Adrenal gland (tissue), 12 donors: Measurements from ENCODE around the gene SMARCD3. TPM values are rescaled to one million over a fixed set of nuclear protein-coding genes. Genes with fewer than 3 reads are reported as not detected.

ENCODE experiments used
- DNase-seq, 7 donors: peaks; one replicate each; pipeline ENCODE4 v3.0.0-alpha.2; 2019 to 2020
- H3K27ac ChIP-seq, 5 donors: fragments of 200-600 bp; sonication (generic) in 4 of 5; 1 replicate in 3 of 5; 2 replicates in 2 of 5; pipeline versions ENCODE4 v1.5.1 to v1.8.0; 2016 to 2020; ENCODE audit warnings: mild to moderate bottlenecking in 1 of 5
- H3K27me3 ChIP-seq: fragments of 200-600 bp; 2 replicates; pipeline ENCODE4 v1.8.0; 2021
- H3K36me3 ChIP-seq, 2 donors: fragments of 200-600 bp; replicated peaks in 1 of 2; 1 replicate in 1 of 2; 2 replicates in 1 of 2; pipeline versions ENCODE4 v1.5.1 to v1.8.0; 2018 to 2022
- H3K4me1 ChIP-seq, 2 donors: fragments of 200-600 bp; replicated peaks in 1 of 2; 1 replicate in 1 of 2; 2 replicates in 1 of 2; pipeline versions ENCODE4 v1.5.1 to v1.8.0; 2018 to 2021
- H3K4me3 ChIP-seq, 4 donors: fragments of 200-600 bp; sonication (generic) in 3 of 4; one replicate each; pipeline ENCODE4 v1.5.1; 2016 to 2018
- H3K9me3 ChIP-seq, 3 donors: fragments of 200-600 bp; sonication (generic) in 1 of 3; replicated peaks in 1 of 3; 1 replicate in 2 of 3; 2 replicates in 1 of 3; pipeline versions ENCODE4 v1.5.1 to v1.8.0; 2016 to 2021
- CTCF ChIP-seq, 6 experiments: fragments of 450-650 bp in 4 of 6; fragments of 200-600 bp in 2 of 6; sonication (generic) in 1 of 6; IDR thresholded peaks; 1 replicate in 5 of 6; 2 replicates in 1 of 6; pipeline versions ENCODE4 v1.5.1 to v1.8.0; 2016 to 2021; ENCODE audit warnings: antibody characterized with exemption in 6 of 6, mild to moderate bottlenecking in 2 of 6, moderate library complexity in 1 of 6
- POLR2A ChIP-seq, 2 donors: fragments of 450-650 bp; IDR thresholded peaks; one replicate each; pipeline ENCODE4 v1.6.1; 2017; ENCODE audit warnings: antibody characterized with exemption in 2 of 2, mild to moderate bottlenecking in 2 of 2, moderate library complexity in 1 of 2
- WGBS, 4 donors: extraction: QIAGEN DNeasy Blood & Tissue Kit in 2 of 4; methylation state at CpG; one replicate each; pipeline versions ENCODE4 v1.1.5 to v1.1.7; 2013 to 2017; 5-methylcytosine and 5-hydroxymethylcytosine counted together
- intact Hi-C, 2 donors: fragments of 100-400 bp; cut with DNase I; formaldehyde crosslinking; loops; one replicate each; pipeline versions ENCODE4 v1.14.1 to v1.15.0; 2022 to 2023
- microRNA counts, 2 donors: library from miRNA; unstranded; fragments of <30 nt; microRNA quantifications; one replicate each; lab custom pipeline; 2016
- polyA plus RNA-seq, 3 donors: library from polyadenylated mRNA; stranded (reverse); fragments of 200-250 nt in 2 of 3; fragments of 350-450 nt in 1 of 3; fragmentation: Illumina TruSeq in 1 of 3; extraction: RNeasy Lipid Tissue Mini Kit (QIAGEN cat#74804) in 1 of 3; gene quantifications; one replicate each; pipeline ENCODE4 v1.2.3, GENCODE V29; 2013 to 2014
- total RNA-seq, 9 donors: library from RNA; depleted of rRNA in 4 of 9; stranded (reverse); fragments of >200 nt in 4 of 9; fragments of 120-200 nt in 1 of 9; fragmentation: NEBNext Ultra II Directional in 1 of 9; extraction: Animal tissue kit (Norgen Biotek cat#: 25700) in 1 of 9; gene quantifications; one replicate each; pipeline versions ENCODE4 v1.1.0 to v1.2.4, GENCODE V29; 2013 to 2023
- donor health status: healthy with polysubstance abuse.
- donor health status: Bipolar disorder and iron deficiency.
- donor health status: DM: yes; HTN: yes; CAD: no.
- donor health status: DM: no; HTN: no; CAD: no.
- donor health status: DM: no; HTN: no; CAD: no.
- donor health status: DM: yes; HTN: yes; CAD: no.

Gene SMARCD3
- total and polyA plus RNA-seq, 12 donors: 46.4 to 194 (median 109) TPM

DNA sequence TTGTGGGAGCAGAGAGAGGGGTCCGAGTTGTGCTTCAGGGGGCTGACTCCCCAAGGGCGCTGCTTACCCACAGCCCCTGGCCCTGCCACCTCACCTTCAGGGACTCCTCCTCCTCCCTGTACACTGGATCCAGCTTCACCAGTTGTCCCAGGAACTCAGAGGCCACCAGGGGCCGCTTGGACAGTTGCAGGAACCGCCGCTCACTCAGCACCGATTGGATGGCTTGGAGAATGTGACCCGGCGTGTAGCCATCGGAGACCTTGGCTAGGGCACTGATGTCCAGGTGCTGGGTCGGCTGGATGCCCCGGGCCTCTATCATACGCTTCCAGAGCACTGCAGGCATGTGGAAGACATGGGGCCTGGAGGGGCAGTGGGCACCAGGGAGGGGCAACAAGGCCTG, 57.0 kb downstream of the SMARCD3 start:
- DNase-seq: no peak
- Histone ChIP-seq H3K9me3 (no peaks in the 10 kb centered on the region), H3K36me3 (no peaks in the 10 kb centered on the region), H3K27ac (no peak overlapping the region), H3K4me1 (no peaks in the 10 kb centered on the region), H3K27me3 (no peaks in the 10 kb centered on the region), H3K4me3 (no peak overlapping the region)
- intact Hi-C loops: no loop called here
- TF ChIP-seq POLR2A (IDR thresholded peaks at IDR 0.05) (no peak), CTCF (IDR thresholded peaks at IDR 0.05) (no peak)
- WGBS, 4 donors: 49 to 87% (median 84%) methylated on average over 3 to 12 of the region's 12 CpGs

- WGBS, 4 donors: 76 to 79% (median 77%) methylated on average over 4 of the region's 4 CpGs
- Histone ChIP-seq H3K9me3 (no peaks in the 10 kb centered on the region), H3K27me3 (no peaks in the 10 kb centered on the region), H3K36me3 (no peaks in the 10 kb centered on the region), H3K4me1 (no peaks in the 10 kb centered on the region), H3K27ac (no peak overlapping the region), H3K4me3 (no peak overlapping the region)
- intact Hi-C loops: no loop called here
- no peak for TF ChIP-seq POLR2A (IDR thresholded peaks at IDR 0.05)
- TF ChIP-seq CTCF (IDR thresholded peaks at IDR 0.05): no peak
- DNase-seq: no peak
These were observed 59.5 kb downstream of the SMARCD3 start for GRCh38 chr7:151189038-151189437.

MicroRNA genes within 50 kb of the gene (microRNA counts, 767-probe panel; counts per million panel counts)
- microRNA hsa-miR-671-3p (lab: Ali Mortazavi, UCI) (0 counts per million in 2 donors), microRNA hsa-miR-671-5p (lab: Ali Mortazavi, UCI) (0 counts per million in 2 donors)

Other genes starting within 250 kb of the SMARCD3 start
- gene ATG9B, start 224.2 kb downstream of the SMARCD3 start, total RNA-seq: under 1 TPM in 7 of 9 donors, not detected in 2; 0.23 to 0.74 (median 0.39) TPM
- gene ATG9B, start 224.2 kb downstream of the SMARCD3 start, polyA plus RNA-seq: 1 to 10 TPM in 2 of 3 donors, under 1 TPM in 1; 0.53 to 7.8 (median 2.1) TPM
- 10 to 100 TPM; 18.6 to 62.3 (median 51.5) TPM for gene ABCB8, start 220.2 kb downstream of the SMARCD3 start, total RNA-seq
- gene ABCB8, start 220.2 kb downstream of the SMARCD3 start, polyA plus RNA-seq: 10 to 100 TPM; 15.5 to 57.4 (median 50.8) TPM
- 1 to 10 TPM in 4 of 9 donors, under 1 TPM in 4, not detected in 1; 0.24 to 2.3 (median 1.1) TPM for gene ASIC3, start 200.2 kb downstream of the SMARCD3 start, total RNA-seq
- gene ASIC3, start 200.2 kb downstream of the SMARCD3 start, polyA plus RNA-seq: 10 to 100 TPM in 2 of 3 donors, 1 to 10 TPM in 1; 1.2 to 32.7 (median 10.0) TPM
- gene CDK5, start 190.8 kb downstream of the SMARCD3 start, total RNA-seq: 10 to 100 TPM; 15.4 to 29.8 (median 23.5) TPM
- gene CDK5, start 190.8 kb downstream of the SMARCD3 start, polyA plus RNA-seq: 10 to 100 TPM; 15.8 to 19.3 (median 15.9) TPM
- 100 to 1,000 TPM in 7 of 9 donors, 10 to 100 TPM in 2; 40.8 to 179 (median 146) TPM for gene SLC4A2, start 189.1 kb downstream of the SMARCD3 start, total RNA-seq
- gene SLC4A2, start 189.1 kb downstream of the SMARCD3 start, polyA plus RNA-seq: 100 to 1,000 TPM in 2 of 3 donors, 10 to 100 TPM in 1; 31.5 to 258 (median 157) TPM
- 100 to 1,000 TPM in 1 of 9 donors, 10 to 100 TPM in 8; 42.0 to 112 (median 82.8) TPM for gene FASTK, start 167.9 kb downstream of the SMARCD3 start, total RNA-seq
- gene FASTK, start 167.9 kb downstream of the SMARCD3 start, polyA plus RNA-seq: 100 to 1,000 TPM in 2 of 3 donors, 10 to 100 TPM in 1; 21.4 to 516 (median 281) TPM
- 10 to 100 TPM; 25.4 to 74.6 (median 41.1) TPM for gene TMUB1, start 165.2 kb downstream of the SMARCD3 start, total RNA-seq
- 100 to 1,000 TPM in 2 of 3 donors, 1 to 10 TPM in 1; 5.2 to 152 (median 101) TPM for gene TMUB1, start 165.2 kb downstream of the SMARCD3 start, polyA plus RNA-seq
- 100 to 1,000 TPM in 1 of 9 donors, 10 to 100 TPM in 8; 17.2 to 105 (median 49.1) TPM for gene AGAP3, start 162.2 kb downstream of the SMARCD3 start, total RNA-seq
- 100 to 1,000 TPM in 2 of 3 donors, 10 to 100 TPM in 1; 18.3 to 236 (median 111) TPM for gene AGAP3, start 162.2 kb downstream of the SMARCD3 start, polyA plus RNA-seq
- gene GBX1, start 81.0 kb downstream of the SMARCD3 start, total RNA-seq: not detected
- gene GBX1, start 81.0 kb downstream of the SMARCD3 start, polyA plus RNA-seq: not detected
- gene ASB10, start 61.4 kb downstream of the SMARCD3 start, total RNA-seq: not detected
- gene ASB10, start 61.4 kb downstream of the SMARCD3 start, polyA plus RNA-seq: not detected
- not detected for gene H2BK1, start 38.2 kb downstream of the SMARCD3 start, total RNA-seq
- gene H2BK1, start 38.2 kb downstream of the SMARCD3 start, polyA plus RNA-seq: not detected
- 100 to 1,000 TPM in 1 of 9 donors, 10 to 100 TPM in 8; 20.8 to 110 (median 30.8) TPM for gene ABCF2, start 21.5 kb downstream of the SMARCD3 start, total RNA-seq
- 10 to 100 TPM; 15.6 to 36.9 (median 16.1) TPM for gene ABCF2, start 21.5 kb downstream of the SMARCD3 start, polyA plus RNA-seq
- 10 to 100 TPM; 42.3 to 84.1 (median 62.5) TPM for gene CHPF2, start 16.2 kb downstream of the SMARCD3 start, total RNA-seq
- 10 to 100 TPM; 15.8 to 87.8 (median 58.7) TPM for gene CHPF2, start 16.2 kb downstream of the SMARCD3 start, polyA plus RNA-seq
- gene NUB1, start 93.1 kb upstream of the SMARCD3 start, total RNA-seq: 10 to 100 TPM; 33.3 to 68.7 (median 50.6) TPM
- gene NUB1, start 93.1 kb upstream of the SMARCD3 start, polyA plus RNA-seq: 100 to 1,000 TPM in 1 of 3 donors, 10 to 100 TPM in 2; 22.5 to 127 (median 38.0) TPM
- gene WDR86, start 161.3 kb upstream of the SMARCD3 start, total RNA-seq: 10 to 100 TPM in 2 of 9 donors, 1 to 10 TPM in 7; 1.4 to 16.7 (median 3.5) TPM
- gene WDR86, start 161.3 kb upstream of the SMARCD3 start, polyA plus RNA-seq: 1 to 10 TPM in 2 of 3 donors, not detected in 1; 5.5 to 7.5 TPM
- gene CRYGN, start 191.4 kb upstream of the SMARCD3 start, total RNA-seq: under 1 TPM in 4 of 9 donors, not detected in 5; 0.11 to 0.88 (median 0.30) TPM
- under 1 TPM in 2 of 3 donors, not detected in 1; 0.56 to 0.67 TPM for gene CRYGN, start 191.4 kb upstream of the SMARCD3 start, polyA plus RNA-seq